HAP-1 (cell line): ENCODE measurements around the gene EEFSEC.

Source experiments
- DNase-seq, 2 experiments: peaks; one replicate each; pipeline ENCODE4 v3.0.0-alpha.2; 2016 to 2020; ENCODE audit warnings: low spot score in 2 of 2
- H3K27me3 ChIP-seq: fragments of 250-450 bp; sonication (Bioruptor Pico); 2 replicates; pipeline ENCODE4 v1.5.1; 2020; ENCODE audit warnings: low read depth, mild to moderate bottlenecking, moderate library complexity
- H3K36me3 ChIP-seq: fragments of 250-450 bp; sonication (Bioruptor Pico); replicated peaks from 2 replicates; pipeline ENCODE4 v1.5.1; 2020; ENCODE audit warnings: mild to moderate bottlenecking
- H3K4me1 ChIP-seq: fragments of 250-450 bp; sonication (Bioruptor Pico); 2 replicates; pipeline ENCODE4 v1.5.1; 2020; ENCODE audit warnings: mild to moderate bottlenecking
- H3K4me3 ChIP-seq: fragments of 250-450 bp; sonication (Bioruptor Pico); 2 replicates; pipeline ENCODE4 v1.5.1; 2020; ENCODE audit warnings: mild to moderate bottlenecking, moderate library complexity
- H3K9me3 ChIP-seq: fragments of 250-450 bp; sonication (Bioruptor Pico); 2 replicates; pipeline ENCODE4 v1.5.1; 2020; ENCODE audit warnings: mild to moderate bottlenecking, moderate library complexity
- in situ Hi-C: fragments of 300-500 bp; cut with MboI; formaldehyde crosslinking; loops from 3 replicates; pipeline ENCODE4 v1.14.3; 2020; ENCODE audit warnings: low sequenced_read_pairs, inconsistent platforms, mixed read lengths

EEFSEC gene

GRCh38 chr3:128319107-128319506, 165.8 kb downstream of the EEFSEC start:
- Histone ChIP-seq H3K36me3 (no peaks in the 10 kb centered on the region), H3K9me3 (no peaks in the 10 kb centered on the region), H3K4me3 (no peak overlapping the region), H3K27me3 (no peaks in the 10 kb centered on the region), H3K4me1 (no peaks in the 10 kb centered on the region)
- in situ Hi-C loops: no loop called here
- DNase-seq: no peak

- peak in 1 of 2 experiments; percentile 4 for DNase-seq
- H3K27me3 ChIP-seq: no peaks in the 10 kb centered on the region
- H3K4me3 ChIP-seq: no peak overlapping the region
- H3K36me3 ChIP-seq: no peaks in the 10 kb centered on the region
- H3K9me3 ChIP-seq: no peaks in the 10 kb centered on the region
- in situ Hi-C loops: no loop called here
- H3K4me1 ChIP-seq: no peaks in the 10 kb centered on the region
Observed at GRCh38 chr3:128319741-128320141, 166.5 kb downstream of the EEFSEC start.

DNA sequence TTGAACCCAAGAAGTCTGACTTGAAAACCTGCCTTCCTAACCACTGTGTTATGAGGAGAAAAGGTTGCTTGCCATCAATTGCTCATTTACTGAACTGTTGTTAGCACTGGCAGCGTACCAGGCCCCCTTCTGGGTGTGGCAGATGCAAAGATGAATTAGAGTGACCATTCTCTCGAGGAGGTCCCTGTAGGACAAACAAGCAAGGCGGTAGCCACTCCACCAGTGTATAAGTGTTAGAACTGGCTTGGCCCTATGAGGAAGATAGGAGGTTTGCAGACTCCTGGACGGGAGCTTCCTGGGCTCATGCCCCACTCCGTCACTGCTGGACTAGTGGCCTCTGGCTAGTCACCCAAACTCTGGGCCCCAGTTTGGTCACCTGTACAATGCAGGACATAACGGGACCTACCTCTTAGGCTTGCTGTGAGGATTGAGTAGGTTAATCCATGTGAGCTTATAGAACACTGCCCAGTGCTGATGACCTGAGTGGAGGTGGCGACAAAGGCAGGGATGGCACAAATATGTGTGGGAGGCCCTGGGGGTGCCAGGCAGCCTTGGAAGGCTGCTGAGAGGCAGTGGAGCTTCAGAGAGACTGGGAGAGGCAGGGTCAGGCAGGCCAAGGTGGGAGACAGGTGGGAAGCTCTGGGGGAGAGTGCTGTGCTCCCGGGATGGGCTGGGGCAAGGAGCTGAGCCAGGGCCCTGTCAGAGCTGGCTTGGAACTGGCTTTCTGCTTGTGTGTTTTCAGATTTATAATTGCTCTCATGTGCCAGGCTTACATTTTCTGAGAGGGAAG, 167.5 kb downstream of the EEFSEC start:
- no peaks in the 10 kb centered on the region for H3K9me3 ChIP-seq
- DNase-seq: peak in 1 of 2 experiments; percentile 5
- in situ Hi-C loops: no loop called here
- H3K4me3 ChIP-seq: no peak overlapping the region
- no peaks in the 10 kb centered on the region for H3K27me3 ChIP-seq
- H3K4me1 ChIP-seq: no peaks in the 10 kb centered on the region
- H3K36me3 ChIP-seq: no peaks in the 10 kb centered on the region

DNA sequence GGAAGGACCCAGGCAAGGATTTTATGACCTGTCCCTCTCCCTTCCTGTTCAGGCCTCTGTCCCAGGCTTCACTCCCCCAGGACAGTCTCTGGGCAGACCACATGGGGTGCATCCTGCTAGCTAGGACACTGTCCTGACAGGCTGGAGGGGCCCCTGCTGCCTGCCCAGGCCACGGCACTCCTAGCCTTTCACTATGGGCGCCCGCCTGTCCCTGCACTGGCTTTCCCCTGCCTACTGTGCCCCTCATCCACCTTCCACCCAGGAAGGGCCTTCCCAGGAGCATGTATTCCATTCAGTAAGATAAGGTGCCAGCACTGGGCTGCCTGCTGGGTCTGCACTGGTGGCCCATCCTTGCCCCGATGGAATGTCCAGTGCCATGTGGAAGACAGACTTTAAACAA, 168.1 kb downstream of the EEFSEC start:
- Histone ChIP-seq H3K4me3 (no peak overlapping the region), H3K36me3 (no peaks in the 10 kb centered on the region), H3K4me1 (no peaks in the 10 kb centered on the region), H3K9me3 (no peaks in the 10 kb centered on the region), H3K27me3 (no peaks in the 10 kb centered on the region)
- peak in 1 of 2 experiments; percentile 4 for DNase-seq
- in situ Hi-C loops: no loop called here

- H3K36me3 ChIP-seq: no peaks in the 10 kb centered on the region
- in situ Hi-C loops: no loop called here
- no peak overlapping the region for H3K4me3 ChIP-seq
- no peaks in the 10 kb centered on the region for H3K9me3 ChIP-seq
- no peaks in the 10 kb centered on the region for H3K27me3 ChIP-seq
- H3K4me1 ChIP-seq: no peaks in the 10 kb centered on the region
- peak in 1 of 2 experiments; percentile 57 for DNase-seq
Observed at GRCh38 chr3:128322030-128323022, 169.0 kb downstream of the EEFSEC start.

GRCh38 chr3:128323206-128324081, 170.2 kb downstream of the EEFSEC start:
- DNase-seq: no peak
- in situ Hi-C loops: no loop called here
- no peak overlapping the region for H3K4me3 ChIP-seq
- H3K4me1 ChIP-seq: no peaks in the 10 kb centered on the region
- no peaks in the 10 kb centered on the region for H3K9me3 ChIP-seq
- H3K27me3 ChIP-seq: no peaks in the 10 kb centered on the region
- no peaks in the 10 kb centered on the region for H3K36me3 ChIP-seq

DNA sequence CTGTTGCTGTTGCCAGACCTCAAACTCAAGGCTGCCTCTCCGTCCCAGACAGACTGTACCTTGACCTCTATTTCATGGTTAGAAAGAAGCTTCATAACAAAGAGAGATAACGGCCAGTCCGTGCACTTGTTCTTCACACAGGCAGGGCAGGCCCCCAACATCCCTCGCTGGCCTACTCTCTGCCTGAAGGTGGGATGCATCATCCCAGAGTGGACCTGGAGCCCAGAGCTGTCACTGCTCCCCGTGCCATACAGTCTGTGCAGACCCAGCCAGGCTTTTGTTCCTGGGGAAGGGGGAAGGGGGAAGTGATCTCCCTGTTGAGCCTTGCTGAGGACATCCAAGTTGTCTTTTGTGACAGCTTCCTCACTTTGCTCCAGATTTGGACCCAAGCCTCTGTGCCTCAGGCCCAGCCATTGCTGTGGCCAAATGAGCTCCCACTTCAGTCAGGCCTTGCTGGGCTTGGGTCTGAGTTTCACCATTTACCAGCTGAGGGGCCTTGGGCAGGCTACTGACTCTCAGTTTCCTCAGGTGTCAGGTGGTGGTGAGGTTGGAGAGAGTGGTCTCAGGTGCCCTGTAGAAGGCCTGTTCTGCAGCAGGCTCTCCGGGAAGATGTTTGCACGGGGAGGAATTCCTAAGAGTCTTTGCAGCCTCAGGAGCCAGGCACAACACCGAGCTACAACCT, 171.8 kb downstream of the EEFSEC start:
- no peaks in the 10 kb centered on the region for H3K9me3 ChIP-seq
- peak in 1 of 2 experiments; percentile 4 for DNase-seq
- H3K27me3 ChIP-seq: no peaks in the 10 kb centered on the region
- H3K4me3 ChIP-seq: no peak overlapping the region
- in situ Hi-C loops: no loop called here
- no peaks in the 10 kb centered on the region for H3K36me3 ChIP-seq
- no peaks in the 10 kb centered on the region for H3K4me1 ChIP-seq

DNA sequence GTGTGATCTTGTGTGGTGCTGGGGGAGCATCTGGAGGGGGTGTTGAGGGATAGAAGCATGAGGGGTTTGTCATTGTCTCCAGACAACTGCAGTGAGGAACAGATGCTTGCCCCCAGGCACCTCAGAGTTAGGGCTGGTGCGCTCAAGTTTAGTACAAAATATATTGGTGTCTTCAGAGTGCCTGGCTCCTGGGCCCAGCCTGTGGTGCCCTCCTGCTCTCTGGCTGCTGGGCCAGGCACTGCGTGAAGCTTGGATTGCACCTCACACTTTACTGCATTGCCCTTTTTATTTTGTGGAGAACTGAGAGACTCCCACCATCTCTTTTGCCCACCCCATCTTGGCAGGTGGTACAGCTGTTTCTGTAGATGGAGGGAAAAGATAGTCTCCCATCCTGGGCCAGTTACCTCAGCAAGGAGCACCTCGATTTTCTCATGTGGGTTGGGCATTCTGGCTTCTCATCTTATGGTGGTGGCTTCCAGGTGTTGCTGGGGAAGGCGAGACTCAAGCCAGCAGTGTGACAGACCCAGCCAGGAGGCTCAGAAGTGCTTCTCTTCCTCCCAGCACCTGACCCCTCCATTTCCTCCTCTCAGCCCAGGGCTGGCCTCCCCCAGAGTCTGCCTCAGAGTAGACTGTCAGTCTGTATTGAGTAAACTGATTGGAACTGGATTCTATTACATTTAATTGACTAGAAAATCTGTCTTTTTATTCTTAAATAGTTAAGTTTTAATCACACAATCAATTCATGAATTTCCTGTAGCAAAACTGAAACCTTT, 173.0 kb downstream of the EEFSEC start:
- no peaks in the 10 kb centered on the region for H3K9me3 ChIP-seq
- DNase-seq: peak in 1 of 2 experiments; percentile 1
- in situ Hi-C loops: no loop called here
- H3K27me3 ChIP-seq: no peaks in the 10 kb centered on the region
- H3K4me3 ChIP-seq: no peak overlapping the region
- H3K36me3 ChIP-seq: no peaks in the 10 kb centered on the region
- no peaks in the 10 kb centered on the region for H3K4me1 ChIP-seq

GRCh38 chr3:128327606-128328031, 174.3 kb downstream of the EEFSEC start:
- Histone ChIP-seq H3K27me3 (no peaks in the 10 kb centered on the region), H3K4me1 (no peaks in the 10 kb centered on the region), H3K4me3 (no peak overlapping the region), H3K36me3 (no peaks in the 10 kb centered on the region), H3K9me3 (no peaks in the 10 kb centered on the region)
- in situ Hi-C loops: no loop called here
- peak in 1 of 2 experiments; percentile 2 for DNase-seq

GRCh38 chr3:128328546-128329458, 175.5 kb downstream of the EEFSEC start:
- Histone ChIP-seq H3K4me1 (no peaks in the 10 kb centered on the region), H3K36me3 (no peaks in the 10 kb centered on the region), H3K4me3 (no peak overlapping the region), H3K9me3 (no peaks in the 10 kb centered on the region), H3K27me3 (no peaks in the 10 kb centered on the region)
- DNase-seq: peak in 1 of 2 experiments; percentile 1
- in situ Hi-C loops: no loop called here

DNA sequence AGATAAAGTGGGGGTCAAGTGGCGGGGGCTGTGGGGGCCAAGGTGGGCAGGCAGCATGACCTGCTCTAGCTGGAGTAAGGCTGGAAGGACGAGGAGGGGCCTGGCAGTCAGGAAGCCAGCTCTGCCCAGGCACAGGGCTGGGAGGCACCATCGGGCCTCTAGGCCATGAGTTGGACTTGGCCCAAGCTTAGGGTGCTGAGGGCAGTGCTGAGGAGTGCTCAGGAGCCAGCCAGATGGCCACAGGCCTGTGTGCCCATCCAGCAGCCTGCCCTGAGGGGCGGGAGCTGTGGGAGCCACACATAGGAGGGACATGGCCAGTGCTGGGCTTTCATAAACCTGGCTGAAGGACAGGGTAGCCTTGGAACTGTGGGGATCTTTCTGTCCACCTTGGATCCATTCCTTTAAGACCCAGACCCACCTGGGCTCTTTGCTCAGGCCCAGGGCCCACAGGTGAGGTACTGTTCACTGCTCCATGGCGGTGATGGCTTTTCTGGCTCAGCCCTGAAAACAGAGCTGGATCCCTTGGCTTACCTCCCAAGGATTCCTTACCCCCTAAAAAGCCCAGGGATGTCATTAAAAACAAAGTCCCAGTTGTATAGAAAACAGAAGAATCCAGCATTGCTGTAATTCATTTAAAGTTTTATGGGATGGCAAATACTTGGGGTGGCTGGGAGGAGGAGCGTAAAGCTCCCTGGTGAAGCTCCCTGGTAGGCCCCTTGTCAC, 176.4 kb downstream of the EEFSEC start:
- in situ Hi-C loops: no loop called here

More for the DNA sequence above, 176.4 kb downstream of the EEFSEC start:
- no peak for DNase-seq
- Histone ChIP-seq H3K4me1 (no peaks in the 10 kb centered on the region), H3K9me3 (no peaks in the 10 kb centered on the region), H3K36me3 (no peaks in the 10 kb centered on the region), H3K27me3 (no peaks in the 10 kb centered on the region), H3K4me3 (no peak overlapping the region)
